VCaP (cell line): Measurements from ENCODE around the gene PRSS3.
"Not testable (repeated sequence)": the region's sequence is repeated elsewhere in the genome, so short reads cannot be mapped to it uniquely, and the experiment has no call there.

Experiments
- H3K27ac ChIP-seq: fragments of 450-650 bp; 2 replicates; pipeline ENCODE4 v1.5.1; 2017
- CTCF ChIP-seq: fragments of 450-650 bp; conservative IDR thresholded peaks from 2 replicates; pipeline ENCODE4 v1.5.1; 2017; ENCODE audit warnings: mild to moderate bottlenecking, moderate library complexity

PRSS3 gene

GRCh38 chr9:33762343-33762742 lies 33.0 kb upstream of the PRSS3 start:
- TF ChIP-seq CTCF = no peak
- no peak overlapping the region for H3K27ac ChIP-seq

GRCh38 chr9:33763709-33764108 lies 31.7 kb upstream of the PRSS3 start:
- not testable (repeated sequence) for H3K27ac ChIP-seq

- no peak overlapping the region for H3K27ac ChIP-seq
- no peak for TF ChIP-seq CTCF
Measured at GRCh38 chr9:33765411-33765810, 29.9 kb upstream of the PRSS3 start.

- H3K27ac ChIP-seq = not testable (repeated sequence)
Measured at GRCh38 chr9:33770156-33770880, 25.0 kb upstream of the PRSS3 start.

GRCh38 chr9:33773135-33773534 lies 22.2 kb upstream of the PRSS3 start:
- H3K27ac ChIP-seq = not testable (repeated sequence)

GRCh38 chr9:33774074-33774659 lies 21.2 kb upstream of the PRSS3 start:
- not testable (repeated sequence) for H3K27ac ChIP-seq

GRCh38 chr9:33776578-33776977 lies 18.8 kb upstream of the PRSS3 start:
- no peak overlapping the region for H3K27ac ChIP-seq

GRCh38 chr9:33778700-33779351 lies 16.5 kb upstream of the PRSS3 start:
- peak; percentile 91 for TF ChIP-seq CTCF
- H3K27ac ChIP-seq = no peak overlapping the region

More at GRCh38 chr9:33776578-33776977, 18.8 kb upstream of the PRSS3 start:
- no peak for TF ChIP-seq CTCF

- H3K27ac ChIP-seq = no peak overlapping the region
- no peak for TF ChIP-seq CTCF
Measured at GRCh38 chr9:33780276-33780675, 15.1 kb upstream of the PRSS3 start.

GRCh38 chr9:33781736-33782135 lies 13.6 kb upstream of the PRSS3 start:
- no peak for TF ChIP-seq CTCF
- no peak overlapping the region for H3K27ac ChIP-seq
